Common myeloid progenitor, CD34-positive (primary cell): ENCODE data around the gene NPHP1.
"Not testable (repeated sequence)": the region's sequence is repeated elsewhere in the genome, so short reads cannot be mapped to it uniquely, and the experiment has no call there.

Experiments used
- CTCF ChIA-PET: fragments of 350-600 bp; sonication (Branson Sonifier 250); formaldehyde crosslinking; loops from one replicate; lab custom pipeline; 2021; ENCODE audit warnings: antibody characterized with exemption; lab: Charles Lee
- POLR2A ChIA-PET: fragments of 350-600 bp; sonication (Branson Sonifier 250); formaldehyde crosslinking; loops from one replicate; lab custom pipeline; 2021; ENCODE audit warnings: antibody characterized with exemption; lab: Charles Lee
- DNase-seq, 3 donors: peaks; one replicate each; pipeline versions ENCODE4 v3.0.0 to v3.0.0-alpha.2; 2013
- H3K27ac ChIP-seq, 2 experiments: 1 replicate in 1 of 2; 2 replicates in 1 of 2; pipeline ENCODE4 v1.7.0; 2013; ENCODE audit warnings: inconsistent platforms in 2 of 2, low read length in 2 of 2, mild to moderate bottlenecking in 2 of 2, low read depth in 1 of 2, moderate library complexity in 1 of 2; ENCODE audit not compliant: severe bottlenecking in 2 of 2, insufficient read depth in 1 of 2, poor library complexity in 1 of 2
- H3K27me3 ChIP-seq, 5 experiments: replicated peaks in 2 of 5; 1 replicate in 3 of 5; 2 replicates in 2 of 5; pipeline versions ENCODE4 v1.6.1 to v1.7.0; 2013; ENCODE audit warnings: low read length in 4 of 5, mild to moderate bottlenecking in 2 of 5, moderate library complexity in 2 of 5, inconsistent platforms in 1 of 5; ENCODE audit not compliant: insufficient read depth in 5 of 5, control insufficient read depth in 4 of 5
- H3K36me3 ChIP-seq, 4 experiments: 1 replicate in 2 of 4; 2 replicates in 2 of 4; pipeline versions ENCODE4 v1.6.1 to v1.7.0; 2013; ENCODE audit warnings: low read length in 3 of 4, control low read depth in 1 of 4, mild to moderate bottlenecking in 1 of 4; ENCODE audit not compliant: control insufficient read depth in 4 of 4, insufficient read depth in 4 of 4
- H3K4me1 ChIP-seq, 4 experiments: 1 replicate in 3 of 4; 2 replicates in 1 of 4; pipeline versions ENCODE4 v1.6.1 to v1.7.1; 2013; ENCODE audit warnings: low read length in 3 of 4, mild to moderate bottlenecking in 3 of 4, control low read depth in 1 of 4, inconsistent platforms in 1 of 4, moderate library complexity in 1 of 4; ENCODE audit not compliant: control insufficient read depth in 4 of 4, insufficient read depth in 4 of 4; ENCODE audit errors: control extremely low read depth in 1 of 4
- H3K4me3 ChIP-seq, 7 experiments: 1 replicate in 4 of 7; 2 replicates in 3 of 7; pipeline versions ENCODE4 v1.5.1 to v1.7.0; 2013; ENCODE audit warnings: mild to moderate bottlenecking in 7 of 7, low read length in 6 of 7, moderate library complexity in 6 of 7, inconsistent platforms in 2 of 7, low read depth in 2 of 7, control low read depth in 1 of 7; ENCODE audit not compliant: insufficient read depth in 4 of 7, control insufficient read depth in 1 of 7; ENCODE audit errors: extremely low read depth in 1 of 7
- H3K9me3 ChIP-seq, 5 experiments: 1 replicate in 4 of 5; 2 replicates in 1 of 5; pipeline versions ENCODE4 v1.6.1 to v1.7.1; 2013; ENCODE audit warnings: low read length in 4 of 5, mild to moderate bottlenecking in 2 of 5, inconsistent platforms in 1 of 5, low read depth in 1 of 5, moderate library complexity in 1 of 5; ENCODE audit not compliant: control insufficient read depth in 4 of 5, insufficient read depth in 2 of 5; ENCODE audit errors: control extremely low read depth in 1 of 5
- WGBS: methylation state at CpG from one replicate; pipeline ENCODE4 v1.1.5; 2013; ENCODE audit not compliant: insufficient coverage; 5-methylcytosine and 5-hydroxymethylcytosine counted together

The NPHP1 gene

DNA sequence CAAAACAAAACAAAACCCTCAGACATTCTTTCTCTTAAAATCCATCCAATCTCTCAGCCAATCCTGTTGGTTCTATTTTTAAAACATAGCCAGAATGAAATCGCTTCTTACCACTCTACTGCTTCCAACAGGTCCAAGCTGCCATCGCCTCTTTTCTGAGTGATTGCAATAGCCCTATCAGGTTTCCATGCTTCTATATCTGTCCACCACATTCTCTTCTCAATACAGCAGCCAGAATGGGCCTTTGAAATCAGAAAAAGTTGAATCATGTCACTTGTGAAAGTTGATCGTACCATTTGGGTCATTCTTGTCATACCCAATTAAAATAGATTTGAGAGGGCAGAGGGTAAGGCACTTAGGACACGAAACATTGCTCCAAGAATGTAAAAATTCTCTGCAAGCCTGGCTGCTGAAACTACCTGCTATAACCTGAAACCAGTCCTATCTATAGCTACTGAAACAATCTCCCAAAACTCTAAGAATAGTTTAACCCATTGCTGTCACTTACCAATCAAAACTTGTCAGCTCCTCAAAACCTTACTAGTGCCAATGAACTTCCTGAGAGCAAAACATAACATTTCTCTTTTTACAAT, 10.8 kb upstream of the NPHP1 start:
- no peaks in the 10 kb centered on the region for H3K36me3 ChIP-seq
- 100% methylated on average over 3 of the region's 4 CpGs for WGBS
- POLR2A ChIA-PET = no interaction called here

DNA sequence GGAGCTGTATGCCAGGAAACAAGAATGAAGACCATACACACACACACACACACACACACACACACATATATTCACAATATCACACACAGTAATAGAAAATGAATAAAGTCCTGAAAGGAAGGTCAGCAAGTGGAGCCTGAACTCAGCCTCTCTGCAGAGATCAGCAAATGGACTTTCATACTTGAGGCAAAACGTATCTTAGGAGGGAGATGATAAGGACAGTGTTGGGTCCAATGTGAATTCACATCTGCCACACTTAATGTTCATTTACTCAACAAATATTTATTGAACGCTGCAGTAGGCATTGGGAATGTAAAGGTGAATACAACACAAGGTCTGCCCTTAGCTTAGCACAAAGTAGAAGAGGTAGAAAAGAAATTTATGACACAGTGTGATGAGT, 10.3 kb upstream of the NPHP1 start:
- Histone ChIP-seq H3K4me3 (no peak overlapping the region), H3K36me3 (peaks cover 0 to 4% (median 1%) of the 10 kb centered on the region in 4 experiments), H3K9me3 (peaks cover 0 to 16% (median 7%) of the 10 kb centered on the region in 5 experiments), H3K27me3 (peaks cover 0 to 15% (median 9%) of the 10 kb centered on the region in 5 experiments), H3K4me1 (peaks cover 0 to 13% (median 5%) of the 10 kb centered on the region in 4 experiments), H3K27ac (no peak overlapping the region)
- DNase-seq = no peak
- no CpG with 5 or more reads among the region's 2 CpGs for WGBS
- ChIA-PET CTCF (interaction anchor here (0.7 kb wide), 1 partner anchor 8 kb away, joined by 3 read pairs; no protein-coding TSS in a partner anchor), POLR2A (no interaction called here)

More for the DNA sequence above, 10.8 kb upstream of the NPHP1 start:
- Histone ChIP-seq H3K4me1 (peaks cover 0 to 13% (median 5%) of the 10 kb centered on the region in 4 experiments), H3K27ac (no peak overlapping the region), H3K4me3 (no peak overlapping the region), H3K27me3 (peaks cover 0 to 15% (median 9%) of the 10 kb centered on the region in 5 experiments), H3K9me3 (peaks cover 0 to 16% (median 7%) of the 10 kb centered on the region in 5 experiments)
- no peak for DNase-seq
- CTCF ChIA-PET = no interaction called here

DNA sequence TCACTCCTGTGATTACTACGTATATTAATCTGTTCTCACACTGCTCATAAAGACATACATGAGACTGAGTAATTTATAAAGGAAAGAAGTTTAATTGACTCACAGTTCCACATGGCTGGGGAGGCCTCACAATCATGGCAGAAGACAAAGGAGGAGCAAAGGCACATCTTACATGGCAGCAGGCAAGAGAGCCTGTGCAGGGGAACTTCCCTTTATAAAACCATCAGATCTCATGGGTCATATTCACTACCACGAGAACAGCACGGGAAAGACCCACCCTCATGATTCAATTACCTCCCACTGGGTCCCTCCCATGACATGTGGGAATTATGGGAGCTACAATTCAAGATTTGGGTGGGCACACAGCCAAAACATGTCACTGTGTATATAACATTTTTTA, 8.7 kb upstream of the NPHP1 start:
- DNase-seq, H3K27ac ChIP-seq, CTCF ChIA-PET, H3K4me3 ChIP-seq, POLR2A ChIA-PET: not testable (repeated sequence)
- 100% methylated on average over 1 of the region's 3 CpGs for WGBS
- peaks cover 0 to 13% (median 5%) of the 10 kb centered on the region in 4 experiments for H3K4me1 ChIP-seq
- peaks cover 0 to 13% (median 5%) of the 10 kb centered on the region in 5 experiments for H3K27me3 ChIP-seq
- peaks cover 4 to 18% (median 6%) of the 10 kb centered on the region in 4 experiments for H3K36me3 ChIP-seq
- H3K9me3 ChIP-seq = peaks cover 0 to 16% (median 7%) of the 10 kb centered on the region in 5 experiments

DNA sequence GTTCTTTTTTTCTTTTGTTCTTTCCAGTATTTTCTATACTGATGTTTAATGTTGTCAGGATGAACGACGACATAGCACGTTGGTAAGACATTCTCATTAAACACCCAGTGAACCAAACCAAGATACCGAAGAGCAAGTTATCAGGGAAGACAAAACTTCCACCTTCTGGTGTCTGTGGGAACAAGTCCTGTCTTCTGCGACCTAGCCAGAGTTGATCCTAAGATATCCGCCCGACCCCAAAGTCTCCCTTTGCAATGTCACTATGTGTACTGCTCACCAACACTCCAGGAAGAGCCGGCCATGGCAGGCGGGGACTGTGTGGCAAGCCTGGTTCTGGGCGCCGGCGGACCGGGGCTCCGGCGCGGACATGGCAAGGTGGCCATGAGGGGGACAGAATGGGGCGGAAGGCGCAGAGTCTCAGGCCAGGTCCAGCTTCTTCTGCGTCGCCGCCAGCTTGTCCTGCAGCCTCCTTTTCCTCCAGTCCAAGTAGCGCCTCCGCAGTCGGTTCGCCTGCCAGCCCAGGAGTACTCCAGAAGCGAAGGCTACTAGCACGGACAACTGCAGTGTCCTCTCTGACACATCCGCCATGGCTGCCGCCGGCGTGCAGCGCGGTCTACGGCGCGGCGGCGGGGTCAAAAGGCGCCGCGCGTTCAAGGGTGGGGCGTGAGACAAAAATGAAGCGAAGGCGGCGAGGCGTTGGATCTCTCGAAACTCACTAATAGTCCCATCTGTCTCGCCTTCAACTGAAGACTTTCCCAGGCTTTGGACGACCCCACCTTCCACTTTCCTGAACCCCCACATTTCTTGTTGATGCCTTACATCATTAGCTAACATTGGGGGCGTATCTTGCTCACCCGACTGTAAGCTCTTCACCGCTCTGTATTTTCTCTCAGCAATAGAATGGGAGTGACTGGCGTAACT, 7.4 kb upstream of the NPHP1 start, which contains the start of gene MTLN:
Gene MTLN, minus strand, starts transcription at position 610 of the 921 bp plus-strand sequence. Its CDS starts 22 bp downstream, at position 588.
- peaks cover 0 to 16% (median 7%) of the 10 kb centered on the region in 5 experiments for H3K9me3 ChIP-seq
- DNase-seq = peak; percentile 71 to 83 (median 80)
- ChIA-PET CTCF (no interaction called here), POLR2A (no interaction called here)
- H3K27me3 ChIP-seq = peaks cover 0 to 13% (median 5%) of the 10 kb centered on the region in 5 experiments
- peak within 1 kb of the TSS; percentile 75 to 98 (median 83) for H3K4me3 ChIP-seq
- H3K36me3 ChIP-seq = peaks cover 4 to 18% (median 6%) of the 10 kb centered on the region in 4 experiments
- 4% methylated on average over 42 of the region's 54 CpGs for WGBS
- peaks cover 0 to 13% (median 5%) of the 10 kb centered on the region in 4 experiments for H3K4me1 ChIP-seq
- H3K27ac ChIP-seq = peak within 1 kb of the TSS; percentile 40 to 82

DNA sequence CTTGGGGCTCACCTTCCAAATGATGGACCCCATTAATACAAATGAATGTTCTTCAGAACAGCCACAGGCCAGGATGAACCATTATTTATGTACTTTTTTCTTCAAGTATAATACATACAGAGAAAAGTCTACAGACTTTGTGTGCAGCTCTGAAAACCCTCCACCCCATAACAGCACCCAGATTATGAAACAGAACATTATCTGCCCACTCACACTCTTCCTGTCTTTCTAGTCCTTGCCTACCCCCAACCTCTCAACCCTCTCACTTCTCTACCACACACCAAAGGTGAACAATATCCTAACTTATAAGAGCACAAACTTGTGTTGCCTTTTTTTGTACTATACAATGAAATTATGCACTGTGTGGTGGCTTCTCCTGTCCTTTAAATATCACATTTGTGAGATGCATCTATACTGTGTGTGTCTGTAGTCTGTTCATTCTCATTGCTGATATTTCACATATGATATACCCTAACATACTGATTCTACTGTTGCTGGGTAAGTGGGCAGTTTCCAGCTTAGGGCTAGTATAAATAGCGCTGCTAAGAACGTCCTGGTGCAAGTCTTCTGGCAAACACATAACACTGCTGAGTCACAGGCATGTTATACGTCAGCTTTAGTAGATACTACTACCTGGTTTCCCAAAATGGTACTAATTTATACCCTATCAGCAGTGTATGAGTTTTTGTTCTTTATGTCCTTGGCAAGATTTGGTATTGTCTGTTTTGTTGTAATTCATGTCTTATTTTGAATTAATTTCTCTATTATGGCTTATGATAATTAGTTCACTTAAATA, 1.0 kb upstream of the NPHP1 start:
- CTCF ChIA-PET = no interaction called here
- peaks cover 7 to 16% (median 12%) of the 10 kb centered on the region in 4 experiments for H3K4me1 ChIP-seq
- peak overlapping the region in 2 of 7 experiments; percentile 79 to 84 for H3K4me3 ChIP-seq
- no peaks in the 10 kb centered on the region for H3K9me3 ChIP-seq
- WGBS = 54% methylated on average over 2 of the region's 3 CpGs
- peaks cover 4 to 18% (median 6%) of the 10 kb centered on the region in 4 experiments for H3K36me3 ChIP-seq
- H3K27me3 ChIP-seq = no peaks in the 10 kb centered on the region
- H3K27ac ChIP-seq = peak overlapping the region in 1 of 2 experiments; percentile 83
- POLR2A ChIA-PET = no interaction called here
- DNase-seq = peak in 2 of 3 donors; percentile 50 to 74

DNA sequence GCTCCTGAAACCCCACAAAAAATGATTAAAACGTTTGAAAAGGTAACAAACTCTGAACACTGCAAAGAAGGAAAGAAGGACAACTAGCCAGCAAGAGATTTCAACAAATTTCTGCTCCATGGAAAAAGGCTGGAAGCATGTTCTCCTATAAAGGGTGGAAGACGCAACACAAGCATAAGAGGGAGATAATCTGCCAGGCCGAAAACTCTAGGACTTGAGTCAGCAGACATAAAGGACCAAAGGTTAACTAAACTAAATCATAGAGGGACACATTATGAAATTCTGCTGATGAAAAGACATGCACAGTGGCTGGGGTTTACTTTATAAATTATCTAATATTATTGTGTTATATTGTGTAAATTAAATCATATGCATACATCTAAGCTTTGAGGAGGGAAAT, 6.8 kb downstream of the NPHP1 start:
- no peak overlapping the region for H3K27ac ChIP-seq
- no peaks in the 10 kb centered on the region for H3K36me3 ChIP-seq
- POLR2A ChIA-PET = no interaction called here
- no peak for DNase-seq
- H3K4me1 ChIP-seq = no peaks in the 10 kb centered on the region
- no peaks in the 10 kb centered on the region for H3K9me3 ChIP-seq
- CTCF ChIA-PET = no interaction called here
- 88% methylated on average over 3 of the region's 3 CpGs for WGBS
- H3K4me3 ChIP-seq = no peak overlapping the region
- peaks cover 0 to 2% (median 0%) of the 10 kb centered on the region in 5 experiments for H3K27me3 ChIP-seq
